DMS53 treated with DMSO at 0.1 percent for 48 hours (cell line): ENCODE measurements around the gene SPPL2C.

ENCODE experiments used
- DNase-seq: peaks from one replicate; lab custom pipeline; 2025; ENCODE audit not compliant: unreplicated experiment; lab: John Stamatoyannopoulos, UW

The SPPL2C gene

DNA sequence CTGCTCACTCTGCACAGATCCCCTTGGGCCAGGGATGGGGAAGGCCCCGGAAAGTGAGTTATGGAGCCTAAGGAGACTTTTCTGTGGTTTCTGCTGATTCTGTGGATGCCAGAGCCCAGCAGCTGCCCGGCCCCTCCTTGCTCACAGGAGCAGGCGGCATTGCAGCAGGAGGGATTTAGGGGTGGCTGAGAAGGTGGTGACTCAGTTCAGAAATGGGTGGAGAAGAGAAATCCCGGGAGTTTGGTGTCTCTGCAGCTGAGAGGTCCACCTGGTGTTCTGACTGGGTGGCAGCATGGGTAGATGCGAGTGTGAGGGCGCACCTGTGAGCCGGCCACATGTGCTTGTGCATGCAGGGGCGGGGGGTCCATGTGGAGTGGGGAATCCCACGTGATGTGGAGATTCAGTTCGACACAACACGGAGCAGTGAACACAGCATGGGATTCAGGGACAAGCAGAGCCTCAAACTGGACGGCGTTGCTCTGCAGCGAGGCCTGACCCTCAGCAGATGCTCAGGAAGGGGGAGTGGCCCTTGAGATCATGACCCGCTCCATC lies 16.0 kb upstream of the SPPL2C start:
- no peak for DNase-seq

DNA sequence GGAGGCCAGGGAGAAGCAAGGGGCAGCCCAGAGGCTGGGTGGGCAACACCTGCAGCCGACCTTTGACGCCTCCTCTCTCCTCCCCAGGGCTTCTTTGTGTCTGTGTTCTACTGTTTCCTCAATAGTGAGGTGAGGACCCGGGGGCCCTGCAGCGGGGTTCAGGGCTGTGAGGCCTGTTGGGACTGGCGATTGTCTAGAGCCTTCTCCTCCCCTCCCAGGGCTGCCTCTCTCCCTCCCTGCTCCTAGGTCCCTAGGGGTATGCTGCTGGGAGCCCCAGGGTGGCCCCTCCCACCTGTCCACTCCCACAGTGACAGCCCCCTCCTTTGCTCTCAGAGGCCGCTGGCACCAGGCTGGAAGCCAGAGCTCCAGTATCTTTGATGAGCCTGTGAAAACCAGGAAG lies 10.8 kb upstream of the SPPL2C start:
- DNase-seq: no peak

DNA sequence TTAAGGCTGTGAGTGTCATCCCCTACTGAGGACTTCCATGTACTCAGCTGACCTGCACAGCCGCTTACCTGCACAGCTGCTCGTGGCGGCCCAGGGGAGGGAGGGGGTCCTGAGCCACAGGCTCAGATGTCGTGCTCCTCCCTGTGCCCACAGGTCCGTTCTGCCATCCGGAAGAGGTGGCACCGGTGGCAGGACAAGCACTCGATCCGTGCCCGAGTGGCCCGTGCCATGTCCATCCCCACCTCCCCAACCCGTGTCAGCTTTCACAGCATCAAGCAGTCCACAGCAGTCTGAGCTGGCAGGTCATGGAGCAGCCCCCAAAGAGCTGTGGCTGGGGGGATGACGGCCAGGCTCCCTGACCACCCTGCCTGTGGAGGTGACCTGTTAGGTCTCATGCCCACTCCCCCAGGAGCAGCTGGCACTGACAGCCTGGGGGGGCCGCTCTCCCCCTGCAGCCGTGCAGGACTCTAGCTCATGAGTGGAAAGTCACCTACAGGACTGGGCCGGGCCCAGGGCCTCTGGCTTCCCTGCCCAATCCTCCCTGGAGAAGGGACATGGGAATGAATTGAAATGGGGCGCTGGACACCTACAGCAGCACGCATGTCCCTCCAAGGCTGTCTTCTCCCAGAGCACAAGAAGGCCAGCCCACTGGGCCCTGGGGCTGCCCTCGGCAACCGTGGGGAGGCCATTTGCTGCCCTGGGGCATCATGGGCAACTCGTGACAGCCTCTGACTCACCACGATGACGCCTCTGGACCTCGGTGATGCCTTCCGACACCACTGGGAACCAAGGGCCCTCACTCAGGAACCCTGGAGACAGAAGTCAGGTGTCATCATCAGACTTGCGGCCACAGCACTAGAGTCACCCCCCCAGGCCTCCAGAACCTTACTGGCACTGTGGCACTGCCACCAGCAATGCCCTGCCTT lies 9.9 kb upstream of the SPPL2C start:
- no peak for DNase-seq

DNA sequence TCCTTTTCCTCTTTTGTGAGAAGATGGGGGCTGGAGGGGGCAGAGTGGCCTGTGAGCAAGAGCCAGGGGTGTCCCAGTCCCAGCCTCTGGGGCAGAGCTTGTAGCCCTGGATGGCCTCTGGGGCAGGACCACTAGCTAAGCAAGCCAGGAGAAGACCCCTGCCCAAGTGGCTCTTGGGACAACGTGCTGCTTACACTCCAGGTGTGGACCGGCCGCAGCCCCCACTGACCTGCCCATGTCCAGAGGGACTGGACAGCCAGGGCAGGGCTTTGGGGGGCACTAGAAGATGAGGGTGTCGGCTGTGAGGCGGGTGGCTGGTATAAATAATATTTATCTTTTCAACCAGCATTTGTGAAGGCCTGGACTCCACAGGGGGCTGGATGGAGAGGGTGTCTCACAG lies 9.2 kb upstream of the SPPL2C start:
- no peak for DNase-seq

DNA sequence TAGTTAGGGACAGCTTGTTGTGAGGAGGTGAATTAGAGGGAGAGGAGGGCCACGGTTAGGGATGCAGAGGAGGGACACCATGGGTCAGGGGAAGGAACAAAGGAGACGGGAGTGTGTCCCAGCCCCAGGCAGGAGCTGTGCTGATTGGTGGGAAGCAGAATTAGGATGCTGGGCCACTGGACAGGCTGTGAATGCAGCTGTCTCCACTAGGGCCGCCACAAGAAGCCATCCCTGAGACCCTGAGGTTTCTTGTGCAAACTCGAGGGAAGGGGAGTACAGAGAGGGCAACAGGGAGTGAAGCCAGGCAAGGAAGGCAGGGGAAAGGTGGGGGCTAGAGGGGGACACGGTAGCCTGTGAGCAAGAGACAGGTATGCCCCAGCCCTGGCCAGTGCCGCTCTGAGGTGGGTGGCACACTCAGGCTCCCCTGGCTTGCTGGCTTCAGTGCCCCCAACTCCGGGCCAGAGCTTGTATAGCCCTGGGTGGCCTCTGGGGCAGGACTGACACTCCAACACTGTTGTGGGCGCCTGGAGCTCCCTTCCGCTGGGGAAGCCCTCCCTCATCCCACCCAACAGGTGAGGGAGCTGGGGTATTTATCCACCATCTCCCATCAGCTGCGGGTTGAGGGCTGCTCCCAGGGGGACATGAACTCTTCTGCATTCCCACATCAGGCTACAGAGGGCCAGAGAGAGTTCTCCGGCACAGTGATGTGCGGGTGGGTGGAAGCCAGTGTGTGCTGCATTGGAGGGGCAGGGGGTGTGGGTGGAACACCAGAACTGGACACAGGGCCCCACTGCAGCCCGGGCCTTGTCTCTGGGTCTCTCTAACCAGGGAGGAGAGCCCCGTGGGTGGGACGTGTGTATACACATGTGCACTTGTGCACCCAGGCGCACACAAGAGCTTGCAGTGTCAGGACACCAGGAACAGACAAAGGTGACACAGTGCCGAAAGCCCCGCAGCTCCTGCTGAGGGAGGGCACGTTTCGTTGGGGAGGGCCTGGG lies 8.3 kb upstream of the SPPL2C start:
- no peak for DNase-seq

DNA sequence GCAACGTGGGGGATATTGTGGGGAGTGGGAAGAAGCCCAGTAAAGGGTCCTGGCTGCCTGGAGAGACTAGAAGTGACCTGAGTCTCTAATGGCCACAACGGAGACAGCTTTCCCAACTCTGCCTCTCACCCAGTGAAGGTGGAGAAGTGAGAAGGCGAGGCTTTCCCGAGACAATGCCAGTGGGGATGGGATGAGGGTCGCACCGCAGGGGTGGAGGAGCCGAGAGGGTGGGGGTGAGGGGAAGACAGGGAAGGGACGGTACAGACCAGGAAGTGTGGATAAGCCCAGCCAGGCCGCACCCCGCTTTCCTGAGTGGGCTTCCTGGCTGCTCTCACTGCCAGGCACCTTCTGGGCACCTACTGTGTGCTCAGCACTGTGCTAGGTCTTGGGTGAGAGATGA lies 7.5 kb upstream of the SPPL2C start:
- no peak for DNase-seq

DNA sequence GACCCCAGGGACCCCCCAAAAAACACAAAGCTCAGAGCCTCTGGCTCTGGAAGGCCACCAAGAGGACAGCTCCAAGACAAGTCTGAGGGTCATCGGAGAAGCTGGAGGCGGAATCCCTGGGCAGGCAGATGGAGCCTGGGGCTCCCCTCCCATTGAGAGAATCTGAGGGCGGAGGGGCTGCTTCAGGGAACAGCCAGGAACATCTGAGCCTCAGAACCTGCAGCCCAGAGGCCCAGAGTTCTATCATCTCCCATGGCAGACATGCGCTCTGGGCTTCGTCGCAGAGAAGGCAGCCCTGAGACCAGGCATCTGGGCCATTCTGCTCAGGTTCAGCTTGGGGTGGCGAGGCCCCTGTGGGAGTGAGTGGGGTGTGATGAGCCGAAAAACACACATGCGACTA lies 7.1 kb upstream of the SPPL2C start:
- no peak for DNase-seq

DNA sequence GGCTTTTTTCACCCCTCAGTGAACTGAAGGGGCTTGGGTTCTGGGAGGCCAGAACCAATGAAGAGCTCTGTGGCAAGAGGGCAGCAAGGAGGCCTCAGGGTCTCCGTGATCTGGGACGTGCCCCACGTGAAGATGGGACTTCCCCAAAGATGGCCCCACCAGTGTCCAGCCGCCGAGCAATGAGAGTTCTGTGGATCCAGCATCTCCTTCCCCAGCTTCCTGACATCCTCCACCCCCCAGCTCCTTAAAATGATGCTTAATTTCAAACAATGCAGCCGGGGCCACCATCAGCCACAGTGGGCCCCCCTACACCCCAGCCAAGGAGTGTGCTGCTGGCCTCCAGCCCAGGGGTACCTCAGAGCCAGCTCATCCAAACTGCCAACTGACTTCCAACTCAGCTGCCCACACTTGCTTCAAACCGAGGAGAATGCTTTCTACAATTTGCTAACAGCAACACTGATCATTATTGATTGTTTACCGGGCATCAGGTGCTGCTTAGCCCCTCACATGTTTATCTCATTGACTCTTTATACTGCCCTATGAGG lies 5.9 kb upstream of the SPPL2C start:
- no peak for DNase-seq

DNA sequence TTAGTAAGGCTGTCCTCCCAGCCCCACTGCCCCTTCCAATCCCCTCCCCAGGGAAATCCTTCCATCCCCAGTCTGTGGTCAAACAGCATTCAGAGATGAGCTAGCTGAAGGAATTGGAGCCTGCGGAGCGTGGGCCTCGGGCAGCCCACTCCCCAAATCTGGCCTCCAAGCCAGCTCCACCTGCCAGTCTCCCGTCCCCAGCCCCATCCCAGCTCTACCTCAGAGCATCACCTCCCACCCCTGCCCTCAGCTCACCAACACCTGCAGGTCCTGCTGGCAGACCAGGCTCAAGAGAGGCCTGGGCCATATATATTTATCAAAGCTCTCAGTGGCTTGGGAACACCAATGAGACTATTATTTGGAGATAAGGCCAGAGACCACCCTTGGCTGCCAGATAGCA lies 5.2 kb upstream of the SPPL2C start:
- DNase-seq: no peak

DNA sequence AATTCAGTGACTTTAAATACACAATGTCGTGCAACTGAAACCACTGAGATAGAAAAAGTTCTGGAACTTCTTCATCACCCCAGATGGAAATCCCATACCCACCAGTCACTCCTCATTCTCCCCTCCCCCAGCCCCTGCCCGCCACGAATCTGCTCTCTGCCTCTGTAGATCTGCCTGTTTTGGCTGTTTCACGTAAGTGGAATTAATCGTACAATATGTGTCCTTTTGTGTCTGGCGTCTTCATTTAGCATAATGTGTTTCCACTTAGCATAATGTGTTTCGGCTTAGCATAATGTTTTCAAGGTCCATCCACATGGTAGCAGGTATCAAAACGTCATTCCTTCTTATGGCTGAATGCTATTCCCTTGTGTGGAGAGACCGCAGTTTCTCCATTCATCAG lies 3.5 kb upstream of the SPPL2C start:
- no peak for DNase-seq

DNA sequence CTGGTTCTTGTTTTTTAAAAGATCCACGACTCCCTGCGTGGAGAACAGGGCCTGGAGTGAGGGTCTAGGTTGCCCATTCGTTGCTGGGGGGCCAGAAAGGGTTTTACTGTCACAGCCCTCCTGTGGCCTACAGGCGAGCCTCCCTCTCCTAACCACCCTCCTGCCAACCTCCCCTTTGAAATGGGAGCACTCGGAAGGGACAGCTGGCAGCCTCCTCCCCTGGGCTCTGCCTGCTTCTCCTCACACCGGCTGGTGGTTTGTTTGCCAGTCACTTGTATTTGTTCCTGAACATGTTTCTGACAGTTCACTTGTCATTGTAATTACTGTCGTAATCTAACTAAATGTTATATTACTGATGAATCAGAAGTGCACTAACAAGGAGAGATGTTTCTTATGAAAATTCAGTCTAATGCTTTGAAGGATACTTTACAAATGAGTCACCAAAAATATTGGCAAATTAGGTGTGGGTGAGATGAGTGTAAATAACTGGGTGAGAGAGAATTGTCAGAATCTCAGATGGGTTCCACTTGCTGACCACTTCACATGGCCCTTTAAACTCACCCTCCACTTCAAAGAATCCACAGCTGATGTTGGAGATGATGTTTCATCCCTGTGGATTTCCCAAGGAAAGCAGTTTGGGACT lies 2.7 kb upstream of the SPPL2C start:
- peak; percentile 13 for DNase-seq

DNA sequence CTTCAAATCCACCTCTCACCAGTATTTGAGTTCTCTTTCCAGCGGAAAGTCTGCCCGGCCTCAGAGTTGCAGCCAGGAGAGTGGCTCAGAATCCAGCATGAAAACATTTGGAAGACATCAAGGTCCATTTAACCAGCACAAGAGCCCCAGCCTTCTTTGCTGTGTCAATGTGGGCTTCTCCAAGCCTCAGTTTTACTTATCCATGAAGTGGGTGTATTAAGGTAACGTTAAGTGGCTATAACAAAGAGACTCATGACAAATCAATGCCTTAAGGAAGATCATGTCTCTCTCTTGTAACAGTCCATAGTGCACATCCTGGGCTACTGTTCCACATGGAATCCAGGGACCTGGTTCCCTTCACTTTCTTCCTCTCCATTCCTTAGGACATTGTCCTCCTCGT lies 959 bp upstream of the SPPL2C start:
- DNase-seq: no peak

DNA sequence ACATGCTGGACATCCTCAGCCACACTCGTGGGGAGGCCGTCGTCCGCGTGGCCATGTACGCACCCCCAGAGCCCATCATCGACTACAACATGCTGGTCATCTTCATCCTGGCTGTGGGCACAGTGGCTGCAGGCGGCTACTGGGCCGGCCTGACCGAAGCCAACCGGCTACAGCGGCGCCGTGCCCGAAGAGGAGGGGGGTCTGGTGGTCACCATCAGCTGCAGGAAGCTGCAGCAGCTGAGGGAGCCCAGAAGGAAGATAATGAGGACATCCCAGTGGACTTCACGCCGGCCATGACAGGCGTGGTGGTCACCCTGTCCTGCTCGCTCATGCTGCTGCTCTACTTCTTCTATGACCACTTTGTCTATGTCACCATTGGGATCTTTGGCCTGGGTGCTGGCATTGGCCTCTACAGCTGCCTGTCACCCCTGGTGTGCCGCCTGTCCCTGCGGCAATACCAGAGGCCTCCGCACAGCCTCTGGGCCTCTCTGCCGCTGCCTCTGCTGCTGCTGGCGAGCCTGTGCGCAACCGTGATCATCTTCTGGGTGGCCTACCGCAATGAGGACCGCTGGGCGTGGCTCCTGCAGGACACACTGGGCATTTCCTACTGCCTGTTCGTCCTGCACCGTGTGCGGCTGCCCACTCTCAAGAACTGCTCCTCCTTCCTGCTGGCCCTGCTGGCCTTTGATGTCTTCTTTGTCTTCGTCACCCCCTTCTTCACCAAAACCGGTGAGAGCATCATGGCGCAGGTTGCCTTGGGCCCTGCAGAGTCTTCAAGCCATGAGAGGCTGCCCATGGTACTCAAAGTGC lies 900 bp downstream of the SPPL2C start:
- no peak for DNase-seq

DNA sequence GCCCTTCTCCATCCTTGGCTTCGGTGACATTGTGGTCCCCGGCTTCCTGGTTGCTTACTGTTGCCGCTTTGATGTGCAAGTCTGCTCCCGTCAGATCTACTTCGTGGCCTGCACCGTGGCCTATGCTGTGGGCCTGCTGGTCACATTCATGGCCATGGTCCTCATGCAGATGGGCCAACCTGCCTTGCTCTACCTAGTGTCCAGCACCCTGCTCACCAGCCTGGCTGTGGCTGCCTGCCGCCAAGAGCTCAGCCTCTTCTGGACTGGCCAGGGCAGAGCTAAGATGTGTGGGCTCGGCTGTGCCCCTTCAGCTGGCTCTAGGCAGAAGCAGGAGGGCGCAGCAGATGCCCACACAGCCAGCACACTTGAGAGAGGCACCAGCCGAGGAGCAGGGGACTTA lies 1.5 kb downstream of the SPPL2C start:
- DNase-seq: no peak

DNA sequence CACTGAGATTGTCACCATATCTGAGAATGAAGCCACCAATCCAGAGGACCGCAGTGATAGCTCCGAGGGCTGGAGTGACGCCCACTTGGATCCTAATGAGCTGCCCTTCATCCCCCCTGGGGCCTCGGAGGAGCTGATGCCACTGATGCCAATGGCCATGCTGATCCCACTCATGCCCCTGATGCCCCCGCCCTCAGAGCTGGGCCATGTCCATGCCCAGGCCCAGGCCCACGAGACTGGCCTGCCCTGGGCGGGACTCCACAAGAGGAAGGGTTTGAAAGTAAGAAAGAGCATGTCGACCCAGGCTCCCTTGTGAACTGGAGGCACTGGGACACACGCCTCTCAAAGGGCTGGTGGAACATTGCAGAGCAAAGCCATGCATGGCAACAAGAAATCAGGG lies 2.0 kb downstream of the SPPL2C start:
- no peak for DNase-seq

DNA sequence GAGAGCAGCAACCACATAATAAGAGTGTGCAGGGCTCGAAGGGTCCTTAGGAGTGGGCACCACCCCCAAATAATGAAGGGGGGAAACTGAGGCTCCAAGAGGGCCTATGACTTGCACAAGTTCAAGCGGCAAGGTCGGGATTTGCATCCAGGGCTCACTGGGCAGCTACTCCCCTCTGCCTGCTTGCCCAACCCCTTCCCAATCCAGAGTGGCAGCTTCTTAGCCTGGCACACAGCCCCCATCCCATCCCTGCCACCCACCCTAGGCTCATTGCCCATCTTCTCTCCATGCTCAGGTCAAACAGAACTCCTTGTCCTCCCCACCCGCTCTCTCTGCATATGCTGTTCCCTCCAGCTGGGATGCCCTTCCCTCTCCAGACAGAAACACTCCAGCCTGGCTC lies 2.4 kb downstream of the SPPL2C start:
- no peak for DNase-seq

DNA sequence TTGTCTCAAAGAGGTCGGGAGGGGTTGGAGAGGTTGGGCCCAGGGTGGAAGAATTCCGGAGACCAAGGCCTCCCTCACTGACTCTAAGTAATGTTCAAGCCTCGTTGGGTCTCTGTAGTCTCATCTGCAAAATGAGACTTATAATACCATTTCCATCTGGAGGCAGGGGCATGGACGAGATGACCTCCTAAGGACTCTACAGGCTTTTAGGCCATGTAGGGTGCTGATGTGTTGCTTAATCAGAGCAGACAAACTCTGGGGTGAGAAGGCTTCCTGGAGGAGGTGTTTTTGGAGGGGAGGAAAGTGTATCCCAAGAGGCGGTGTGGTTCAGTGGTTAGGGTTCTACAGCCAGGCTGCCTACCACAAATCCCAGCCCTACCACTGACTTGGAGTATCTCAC lies 3.1 kb downstream of the SPPL2C start:
- DNase-seq: no peak

DNA sequence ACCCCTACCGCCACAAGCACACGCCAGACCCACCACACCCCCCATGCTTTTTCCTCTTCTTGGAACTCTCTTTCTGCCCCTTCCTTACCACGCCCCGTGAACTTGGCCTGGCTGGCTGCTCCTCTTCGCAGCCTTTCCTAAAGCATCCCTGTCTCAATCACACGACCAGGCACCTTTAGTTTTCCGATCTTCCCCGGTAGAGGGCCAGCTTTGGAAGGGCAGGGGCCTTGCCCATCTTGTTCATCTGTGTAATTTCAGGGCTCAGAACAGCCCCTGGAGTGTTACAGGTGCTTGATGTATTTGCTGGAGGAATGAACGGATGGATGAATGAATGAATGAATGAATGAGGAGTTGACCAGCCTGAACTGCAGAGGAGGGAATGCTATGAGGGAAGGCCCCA lies 3.7 kb downstream of the SPPL2C start:
- no peak for DNase-seq

DNA sequence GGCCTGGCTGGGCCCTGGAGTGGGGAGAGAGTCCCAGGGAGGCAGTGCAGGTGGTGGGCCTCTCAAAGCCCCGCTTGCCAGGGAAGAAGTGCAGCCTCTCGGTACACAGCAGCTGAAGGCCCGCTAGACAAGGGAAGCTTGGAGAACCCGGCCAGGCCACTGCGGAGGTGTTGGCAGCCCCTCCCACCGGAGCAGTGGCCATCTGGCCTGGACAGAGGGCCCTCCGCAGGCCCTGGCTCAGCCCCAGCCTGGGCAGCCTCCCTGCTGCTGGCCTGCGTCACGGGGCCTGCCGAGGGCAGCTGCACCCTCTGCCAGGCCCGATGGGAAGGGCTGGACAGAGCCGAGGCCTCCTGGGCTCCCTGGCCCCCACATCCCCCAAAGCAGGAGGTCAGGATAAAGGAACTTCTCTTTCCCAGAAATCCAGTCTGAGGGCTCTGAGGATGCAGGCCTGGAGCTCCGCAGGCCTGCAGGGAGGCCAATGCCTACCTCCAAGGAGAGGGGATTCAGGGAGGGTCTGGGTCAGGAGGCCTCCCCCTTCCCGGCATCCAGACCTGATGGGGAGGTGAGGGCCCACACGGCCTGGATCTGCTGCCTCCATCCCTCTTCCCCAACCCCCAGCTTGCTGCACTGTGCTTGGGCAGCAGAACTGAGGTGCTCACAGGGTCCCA lies 4.3 kb downstream of the SPPL2C start:
- no peak for DNase-seq
